OCI-LY1 (cell line): ENCODE measurements around the gene SURF4.

Experiments
- CTCF ChIP-seq: fragments of 200-600 bp; sonication (generic), shearing (Covaris generic); IDR thresholded peaks from 2 replicates; pipeline ENCODE4 v1.5.1; 2017; ENCODE audit warnings: mild to moderate bottlenecking, antibody characterized with exemption, low read length, moderate library complexity, mixed read lengths
- EZH2 ChIP-seq: fragments of 200-600 bp; sonication (generic), shearing (Covaris generic); IDR thresholded peaks from 2 replicates; pipeline ENCODE4 v1.8.0; 2017; ENCODE audit warnings: borderline replicate concordance, mixed run types, mild to moderate bottlenecking, antibody characterized with exemption, low read length, moderate library complexity, mixed read lengths

GRCh38 chr9:133415170-133415569 is 39.3 kb upstream of the SURF4 start:
- TF ChIP-seq CTCF (no peak), EZH2 (no peak)
